Stimulated activated CD8-positive, alpha-beta memory T cell treated with anti-CD3 and anti-CD28 coated beads, Interleukin-12 subunit alpha, Interleukin-12 subunit beta, amount 100 ng/mL, for 1 hour (primary cell): ENCODE measurements around the gene IPO7.
A peak's percentile ranks its signal among the peaks of the same experiment; 100 is the strongest.
"Not testable (repeated sequence)": the region's sequence is repeated elsewhere in the genome, so short reads cannot be mapped to it uniquely, and the experiment has no call there.

Source experiments
- DNase-seq: peaks from one replicate; pipeline ENCODE4 v3.0.0-alpha.2; 2020; ENCODE audit warnings: low read depth

Gene IPO7

GRCh38 chr11:9399466-9399865, 15.0 kb downstream of the IPO7 start:
- DNase-seq, result no peak

GRCh38 chr11:9401884-9402283, 17.4 kb downstream of the IPO7 start:
- not testable (repeated sequence) for DNase-seq

GRCh38 chr11:9428706-9429105, 44.3 kb downstream of the IPO7 start:
- DNase-seq, result no peak

GRCh38 chr11:9438611-9439010, 54.2 kb downstream of the IPO7 start:
- no peak for DNase-seq

- no peak for DNase-seq
Measured at GRCh38 chr11:9446230-9446629, 61.8 kb downstream of the IPO7 start.

- DNase-seq, result no peak
Measured at GRCh38 chr11:9448576-9449352, 64.3 kb downstream of the IPO7 start.

GRCh38 chr11:9452023-9452422, 67.6 kb downstream of the IPO7 start:
- not testable (repeated sequence) for DNase-seq

- no peak for DNase-seq
Measured at GRCh38 chr11:9455722-9456121, 71.3 kb downstream of the IPO7 start.

GRCh38 chr11:9459667-9460321, 75.3 kb downstream of the IPO7 start:
- DNase-seq, result peak; percentile 5

GRCh38 chr11:9460322-9461062, 76.0 kb downstream of the IPO7 start, which contains the start of gene ZNF143:
Gene ZNF143 (plus strand): TSS chr11:9461012. CDS start chr11:9471309, 10,297 bp downstream.
- DNase-seq, result peak; percentile 100

GRCh38 chr11:9461063-9461759, 76.8 kb downstream of the IPO7 start:
- peak; percentile 65 for DNase-seq

GRCh38 chr11:9461760-9462134, 77.3 kb downstream of the IPO7 start:
- no peak for DNase-seq

GRCh38 chr11:9462172-9462799, 77.8 kb downstream of the IPO7 start:
- DNase-seq, result no peak

GRCh38 chr11:9462806-9463537, 78.5 kb downstream of the IPO7 start:
- no peak for DNase-seq

GRCh38 chr11:9470765-9471164, 86.3 kb downstream of the IPO7 start:
- no peak for DNase-seq

- DNase-seq, result no peak
Measured at GRCh38 chr11:9473408-9473807, 89.0 kb downstream of the IPO7 start.

- no peak for DNase-seq
Measured at GRCh38 chr11:9479899-9480298, 95.4 kb downstream of the IPO7 start.

GRCh38 chr11:9489080-9489765, 104.8 kb downstream of the IPO7 start:
- DNase-seq, result no peak

GRCh38 chr11:9490376-9490775, 105.9 kb downstream of the IPO7 start:
- no peak for DNase-seq

GRCh38 chr11:9493492-9493891, 109.0 kb downstream of the IPO7 start:
- no peak for DNase-seq
